Cortex of kidney (tissue), 1 donor: ENCODE data around the gene SSB.
A peak's percentile ranks its signal among the peaks of the same experiment; 100 is the strongest.
"Not testable (repeated sequence)": the region's sequence is repeated elsewhere in the genome, so short reads cannot be mapped to it uniquely, and the experiment has no call there.

Experiments
- DNase-seq: peaks from one replicate; lab custom pipeline; 2025; lab: John Stamatoyannopoulos, UW

The SSB gene

GRCh38 chr2:169781249-169782013, 17.2 kb upstream of the SSB start:
- no peak for DNase-seq

- no peak for DNase-seq
Measured at GRCh38 chr2:169782513-169782912, 16.2 kb upstream of the SSB start.

GRCh38 chr2:169790581-169790980, 8.1 kb upstream of the SSB start:
- no peak for DNase-seq

- DNase-seq: no peak
Measured at GRCh38 chr2:169795181-169795580, 3.5 kb upstream of the SSB start.

GRCh38 chr2:169796441-169796840, 2.2 kb upstream of the SSB start:
- DNase-seq: no peak

- DNase-seq: no peak
Measured at GRCh38 chr2:169797601-169798000, 1.1 kb upstream of the SSB start.

GRCh38 chr2:169798397-169798717, 314 bp upstream of the SSB start:
- DNase-seq: no peak

- DNase-seq: no peak
Measured at GRCh38 chr2:169803480-169803879, 4.8 kb downstream of the SSB start.

- no peak for DNase-seq
Measured at GRCh38 chr2:169806586-169806985, 7.9 kb downstream of the SSB start.

- no peak for DNase-seq
Measured at GRCh38 chr2:169808221-169808620, 9.6 kb downstream of the SSB start.

GRCh38 chr2:169815849-169816248, 17.2 kb downstream of the SSB start:
- DNase-seq: no peak

- DNase-seq: not testable (repeated sequence)
Measured at GRCh38 chr2:169816961-169817360, 18.3 kb downstream of the SSB start.

- DNase-seq: not testable (repeated sequence)
Measured at GRCh38 chr2:169817369-169817768, 18.7 kb downstream of the SSB start.

- no peak for DNase-seq
Measured at GRCh38 chr2:169818241-169818640, 19.6 kb downstream of the SSB start.

GRCh38 chr2:169819106-169819505, 20.4 kb downstream of the SSB start:
- no peak for DNase-seq

- not testable (repeated sequence) for DNase-seq
Measured at GRCh38 chr2:169820101-169820500, 21.4 kb downstream of the SSB start.

GRCh38 chr2:169822036-169822435, 23.4 kb downstream of the SSB start:
- no peak for DNase-seq

GRCh38 chr2:169822785-169823392, 24.2 kb downstream of the SSB start:
- no peak for DNase-seq

- DNase-seq: no peak
Measured at GRCh38 chr2:169823996-169824372, 25.3 kb downstream of the SSB start.

GRCh38 chr2:169824373-169825333, 26.0 kb downstream of the SSB start, which contains the start of gene METTL5:
METTL5 (minus strand) TSS chr2:169824905; CDS start chr2:169824597, 308 bp downstream.
- no peak for DNase-seq

GRCh38 chr2:169827272-169828140, 28.8 kb downstream of the SSB start, which contains the start of gene UBR3:
UBR3 (plus strand) TSS chr2:169827454; CDS start chr2:169827508, 54 bp downstream.
- DNase-seq: peak; percentile 62
